LoVo (cell line): Measurements from ENCODE around the gene CDC20.

Source experiments
- DNase-seq: peaks from one replicate; pipeline ENCODE4 v3.0.0-alpha.2; 2016; ENCODE audit warnings: low spot score

The CDC20 gene

GRCh38 chr1:43358746-43359693 is at the start of gene CDC20:
Gene CDC20 (plus strand): TSS chr1:43358981. CDS start chr1:43359216, 235 bp downstream.
- peak; percentile 99 for DNase-seq

GRCh38 chr1:43309405-43310025 is 49.3 kb upstream of the CDC20 start:
- no peak for DNase-seq

GRCh38 chr1:43311521-43311920 is 47.3 kb upstream of the CDC20 start:
- no peak for DNase-seq

GRCh38 chr1:43312212-43312623 is 46.6 kb upstream of the CDC20 start:
- no peak for DNase-seq

GRCh38 chr1:43312663-43313515 is 45.9 kb upstream of the CDC20 start:
- no peak for DNase-seq

- DNase-seq: no peak
These were observed 45.0 kb upstream of the CDC20 start for GRCh38 chr1:43313771-43314170.

- no peak for DNase-seq
These were observed 44.5 kb upstream of the CDC20 start for GRCh38 chr1:43314233-43314632.

- no peak for DNase-seq
These were observed 43.3 kb upstream of the CDC20 start for GRCh38 chr1:43315481-43315880.

GRCh38 chr1:43315963-43316737 is 42.6 kb upstream of the CDC20 start:
- no peak for DNase-seq

GRCh38 chr1:43316738-43317520 is 41.9 kb upstream of the CDC20 start:
- DNase-seq: no peak

- no peak for DNase-seq
These were observed 40.8 kb upstream of the CDC20 start for GRCh38 chr1:43317817-43318471.

- no peak for DNase-seq
These were observed 40.0 kb upstream of the CDC20 start for GRCh38 chr1:43318831-43319230.

GRCh38 chr1:43319288-43319687 is 39.5 kb upstream of the CDC20 start:
- DNase-seq: no peak

GRCh38 chr1:43319766-43320165 is 39.0 kb upstream of the CDC20 start:
- no peak for DNase-seq

GRCh38 chr1:43321331-43321891 is 37.4 kb upstream of the CDC20 start:
- DNase-seq: no peak

- DNase-seq: no peak
These were observed 36.3 kb upstream of the CDC20 start for GRCh38 chr1:43322506-43322905.

GRCh38 chr1:43324810-43325209 is 34.0 kb upstream of the CDC20 start:
- no peak for DNase-seq

- no peak for DNase-seq
These were observed 33.4 kb upstream of the CDC20 start for GRCh38 chr1:43325381-43325780.

- DNase-seq: no peak
These were observed 31.1 kb upstream of the CDC20 start for GRCh38 chr1:43327549-43328292.
